Measurements from ENCODE around the gene FAM186B. TPM values are rescaled to one million over a fixed set of nuclear protein-coding genes. Genes with fewer than 3 reads are reported as not detected.

FAM186B gene
- total and polyA plus RNA-seq, 2 of the 13 experiments (the other 11 are each of a cell fraction or from before 2014, with no cell fraction given) = 0.07 to 0.20 TPM

DNA sequence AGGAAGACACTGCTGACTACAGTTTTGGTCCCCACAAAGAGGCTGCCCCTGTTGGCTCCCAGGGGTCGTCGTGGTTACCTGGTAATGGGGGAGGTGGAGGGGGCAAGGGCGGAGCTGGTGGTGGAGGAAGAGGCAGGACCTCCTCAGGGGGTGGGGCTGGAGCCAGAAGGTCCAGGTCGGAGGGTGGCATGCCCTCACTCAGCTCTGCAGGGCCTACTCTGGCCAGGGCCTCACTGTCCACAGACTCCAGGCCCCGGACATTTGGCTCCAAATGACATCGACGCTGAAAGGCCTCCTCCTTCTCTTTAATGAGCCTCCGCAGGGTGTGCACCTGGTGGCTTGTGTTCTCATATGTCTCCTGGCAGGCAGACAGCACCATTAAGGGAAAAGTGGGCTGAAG, 46.4 kb upstream of the FAM186B start:
- WGBS (ENCODE audit: low lambda C conversion rate) = 47% methylated on average over 6 of the region's 8 CpGs
- TF ChIP-seq CHCHD3 (CRISPR knock-in tag; IDR thresholded peaks at IDR 0.05) = no peak
- TF ChIP-seq ZNF230 (CRISPR knock-in tag; IDR thresholded peaks at IDR 0.05) = no peak
- no peak for TF ChIP-seq ZNF10 (CRISPR knock-in tag; IDR thresholded peaks at IDR 0.05; ENCODE audit: borderline replicate concordance, low read depth)
- no peak for TF ChIP-seq CBX1 (IDR thresholded peaks at IDR 0.05; ENCODE audit: low read depth)
- TF ChIP-seq RELA (CRISPR knock-in tag; IDR thresholded peaks at IDR 0.05) = no peak
- no peaks in the 10 kb centered on the region for H3K36me3 ChIP-seq (replicated peaks in 1 of 2; ENCODE audit: control insufficient read depth in 1 of 2, insufficient read depth in 2 of 2, low read length in 2 of 2)
- peaks cover 0 to 2% of the 10 kb centered on the region in 2 experiments; a peak in 1 of 5 replicates for H3K27me3 ChIP-seq (ENCODE audit: control insufficient read depth in 1 of 2, insufficient read depth in 2 of 2, low read length in 2 of 2)
- no TSS peak for BruUV-seq (replicated peaks)
- in situ Hi-C loops (cut with HindIII; ENCODE audit: extremely low pct_ligation_motif_present, low pct_unique_long_range_greater_than_20kb) = no loop called here
- no peak overlapping the region for H3K27ac ChIP-seq (ENCODE audit: extremely low read length, insufficient read depth, low read length)
- H4K20me1 ChIP-seq (ENCODE audit: insufficient read depth, low read length) = no peaks in the 10 kb centered on the region
- no peaks in the 10 kb centered on the region for H3K9me3 ChIP-seq (ENCODE audit: low read length)
- ATAC-seq = no peak
- DNase-seq (ENCODE audit: low spot score) = no peak
- POLR2A ChIA-PET = no interaction called here
- intact Hi-C loops (cut with micrococcal nuclease; ENCODE audit: unreplicated experiment) = no loop called here
- H3K4me2 ChIP-seq (ENCODE audit: low read depth, low read length) = no peak overlapping the region
- no peak overlapping the region for H3K4me3 ChIP-seq (replicated peaks in 1 of 3; ENCODE audit: insufficient read depth in 1 of 3, low read depth in 2 of 3, low read length in 3 of 3)
- CTCF ChIA-PET (ENCODE audit: low intra/inter-chr PET ratio, low total read pairs) = no interaction called here
- H3K79me2 ChIP-seq (ENCODE audit: insufficient read depth, low read length) = no peaks in the 10 kb centered on the region
- no peak for FAIRE-seq
- no peak overlapping the region for H3K9ac ChIP-seq (ENCODE audit: insufficient read depth, low read depth, low read length)
- no peak overlapping the region for H2AFZ ChIP-seq (ENCODE audit: low read length)
- peaks cover 33% of the 10 kb centered on the region for H3K4me1 ChIP-seq (ENCODE audit: insufficient read depth, low read length)

DNA sequence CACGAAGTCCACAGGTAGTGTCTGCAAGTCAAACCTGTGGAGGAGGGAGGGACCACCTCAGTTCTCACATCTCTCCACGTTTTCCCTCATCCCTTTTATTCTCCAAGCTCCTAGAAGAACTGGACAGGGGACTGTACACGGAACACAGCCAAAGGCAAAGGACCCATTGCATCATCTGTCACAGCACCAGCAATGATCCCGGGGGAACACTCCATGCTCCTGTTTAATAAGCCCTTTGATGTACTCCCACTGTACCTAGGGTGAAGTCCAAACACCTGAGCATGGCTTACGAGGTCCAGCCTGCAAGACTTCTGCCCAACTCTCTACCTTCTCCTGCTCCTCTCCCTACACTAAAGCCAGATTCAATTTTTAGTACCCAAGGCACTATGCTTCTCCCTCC, 44.5 kb upstream of the FAM186B start:
- WGBS (ENCODE audit: low lambda C conversion rate) = 22% methylated on average over 5 of the region's 5 CpGs
- Histone ChIP-seq H2AFZ (ENCODE audit: low read length) (no peak overlapping the region), H3K4me1 (ENCODE audit: insufficient read depth, low read length) (peaks cover 41% of the 10 kb centered on the region), H3K36me3 (replicated peaks in 1 of 2; ENCODE audit: control insufficient read depth in 1 of 2, insufficient read depth in 2 of 2, low read length in 2 of 2) (no peaks in the 10 kb centered on the region), H3K27me3 (ENCODE audit: control insufficient read depth in 1 of 2, insufficient read depth in 2 of 2, low read length in 2 of 2) (no peaks in the 10 kb centered on the region), H3K79me2 (ENCODE audit: insufficient read depth, low read length) (no peaks in the 10 kb centered on the region), H3K4me2 (ENCODE audit: low read depth, low read length) (no peak overlapping the region), H3K27ac (ENCODE audit: extremely low read length, insufficient read depth, low read length) (no peak overlapping the region), H3K4me3 (replicated peaks in 1 of 3; ENCODE audit: insufficient read depth in 1 of 3, low read depth in 2 of 3, low read length in 3 of 3) (no peak overlapping the region), H4K20me1 (ENCODE audit: insufficient read depth, low read length) (no peaks in the 10 kb centered on the region), H3K9me3 (ENCODE audit: low read length) (no peaks in the 10 kb centered on the region), H3K9ac (ENCODE audit: insufficient read depth, low read depth, low read length) (no peak overlapping the region)
- ATAC-seq (no peak; the same call in 2 of the 3 replicates), FAIRE-seq (no peak), DNase-seq (ENCODE audit: low spot score) (no peak)
- CTCF ChIA-PET (ENCODE audit: low intra/inter-chr PET ratio, low total read pairs) = no interaction called here
- no TSS peak for BruUV-seq (replicated peaks)
- POLR2A ChIA-PET = interaction anchor here (3.3 kb wide), 1 partner anchor 91 kb away, joined by 16 read pairs; the partner anchor contains the start of gene TMBIM6
- intact Hi-C loops (cut with micrococcal nuclease; ENCODE audit: unreplicated experiment) (no loop called here), in situ Hi-C loops (cut with HindIII; ENCODE audit: extremely low pct_ligation_motif_present, low pct_unique_long_range_greater_than_20kb) (no loop called here)
- no peak for TF ChIP-seq ZKSCAN1 (IDR thresholded peaks at IDR 0.05; ENCODE audit: low read length)
- no peak for TF ChIP-seq SAP130 (CRISPR knock-in tag; IDR thresholded peaks at IDR 0.05; ENCODE audit: low read depth)
- TF ChIP-seq NR2F6 (IDR thresholded peaks at IDR 0.05) = no peak
- no peak for TF ChIP-seq NR2F6 (CRISPR knock-in tag; IDR thresholded peaks at IDR 0.05)
- TF ChIP-seq, protein P1, sequence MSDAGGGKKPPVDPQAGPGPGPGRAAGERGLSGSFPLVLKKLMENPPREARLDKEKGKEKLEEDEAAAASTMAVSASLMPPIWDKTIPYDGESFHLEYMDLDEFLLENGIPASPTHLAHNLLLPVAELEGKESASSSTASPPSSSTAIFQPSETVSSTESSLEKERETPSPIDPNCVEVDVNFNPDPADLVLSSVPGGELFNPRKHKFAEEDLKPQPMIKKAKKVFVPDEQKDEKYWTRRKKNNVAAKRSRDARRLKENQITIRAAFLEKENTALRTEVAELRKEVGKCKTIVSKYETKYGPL (CRISPR knock-in tag; IDR thresholded peaks at IDR 0.05) = no peak
- TF ChIP-seq, protein P2, sequence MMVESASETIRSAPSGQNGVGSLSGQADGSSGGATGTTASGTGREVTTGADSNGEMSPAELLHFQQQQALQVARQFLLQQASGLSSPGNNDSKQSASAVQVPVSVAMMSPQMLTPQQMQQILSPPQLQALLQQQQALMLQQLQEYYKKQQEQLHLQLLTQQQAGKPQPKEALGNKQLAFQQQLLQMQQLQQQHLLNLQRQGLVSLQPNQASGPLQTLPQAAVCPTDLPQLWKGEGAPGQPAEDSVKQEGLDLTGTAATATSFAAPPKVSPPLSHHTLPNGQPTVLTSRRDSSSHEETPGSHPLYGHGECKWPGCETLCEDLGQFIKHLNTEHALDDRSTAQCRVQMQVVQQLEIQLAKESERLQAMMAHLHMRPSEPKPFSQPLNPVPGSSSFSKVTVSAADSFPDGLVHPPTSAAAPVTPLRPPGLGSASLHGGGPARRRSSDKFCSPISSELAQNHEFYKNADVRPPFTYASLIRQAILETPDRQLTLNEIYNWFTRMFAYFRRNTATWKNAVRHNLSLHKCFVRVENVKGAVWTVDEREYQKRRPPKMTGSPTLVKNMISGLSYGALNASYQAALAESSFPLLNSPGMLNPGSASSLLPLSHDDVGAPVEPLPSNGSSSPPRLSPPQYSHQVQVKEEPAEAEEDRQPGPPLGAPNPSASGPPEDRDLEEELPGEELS (CRISPR knock-in tag; IDR thresholded peaks at IDR 0.05) = no peak
- no peak for TF ChIP-seq ZNF235 (CRISPR knock-in tag; IDR thresholded peaks at IDR 0.05; ENCODE audit: borderline replicate concordance)
- no peak for TF ChIP-seq ZSCAN20 (CRISPR knock-in tag; IDR thresholded peaks at IDR 0.05; ENCODE audit: borderline replicate concordance)
- TF ChIP-seq PTBP1 (IDR thresholded peaks at IDR 0.05; ENCODE audit: low read depth, low read length, poor library complexity, severe bottlenecking) = no peak
- no peak for TF ChIP-seq NR2F1 (CRISPR knock-in tag; IDR thresholded peaks at IDR 0.05)
- TF ChIP-seq, protein P3, sequence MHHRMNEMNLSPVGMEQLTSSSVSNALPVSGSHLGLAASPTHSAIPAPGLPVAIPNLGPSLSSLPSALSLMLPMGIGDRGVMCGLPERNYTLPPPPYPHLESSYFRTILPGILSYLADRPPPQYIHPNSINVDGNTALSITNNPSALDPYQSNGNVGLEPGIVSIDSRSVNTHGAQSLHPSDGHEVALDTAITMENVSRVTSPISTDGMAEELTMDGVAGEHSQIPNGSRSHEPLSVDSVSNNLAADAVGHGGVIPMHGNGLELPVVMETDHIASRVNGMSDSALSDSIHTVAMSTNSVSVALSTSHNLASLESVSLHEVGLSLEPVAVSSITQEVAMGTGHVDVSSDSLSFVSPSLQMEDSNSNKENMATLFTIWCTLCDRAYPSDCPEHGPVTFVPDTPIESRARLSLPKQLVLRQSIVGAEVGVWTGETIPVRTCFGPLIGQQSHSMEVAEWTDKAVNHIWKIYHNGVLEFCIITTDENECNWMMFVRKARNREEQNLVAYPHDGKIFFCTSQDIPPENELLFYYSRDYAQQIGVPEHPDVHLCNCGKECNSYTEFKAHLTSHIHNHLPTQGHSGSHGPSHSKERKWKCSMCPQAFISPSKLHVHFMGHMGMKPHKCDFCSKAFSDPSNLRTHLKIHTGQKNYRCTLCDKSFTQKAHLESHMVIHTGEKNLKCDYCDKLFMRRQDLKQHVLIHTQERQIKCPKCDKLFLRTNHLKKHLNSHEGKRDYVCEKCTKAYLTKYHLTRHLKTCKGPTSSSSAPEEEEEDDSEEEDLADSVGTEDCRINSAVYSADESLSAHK (CRISPR knock-in tag; IDR thresholded peaks at IDR 0.05; ENCODE audit: borderline replicate concordance) = no peak
